TTC549 (cell line): ENCODE data around the gene KRT81.

Experiments used
- FAIRE-seq: peaks from 2 replicates; lab custom pipeline; 2012; peaks lifted over from hg19 to GRCh38; lab: Jason Lieb, UNC

KRT81 gene

GRCh38 chr12:52291267-52291935 is at the start of gene KRT81:
KRT81 (minus strand) TSS chr12:52291534; CDS start chr12:52291465, 69 bp downstream.
- FAIRE-seq, result no peak

GRCh38 chr12:52338241-52338960 is 47.1 kb upstream of the KRT81 start:
- FAIRE-seq, result no peak

- FAIRE-seq, result no peak
These were observed 45.7 kb upstream of the KRT81 start for GRCh38 chr12:52337054-52337453.

- no peak for FAIRE-seq
These were observed 45.3 kb upstream of the KRT81 start for GRCh38 chr12:52336641-52337040.

- FAIRE-seq, result no peak
These were observed 44.4 kb upstream of the KRT81 start for GRCh38 chr12:52335598-52336262.

- no peak for FAIRE-seq
These were observed 42.9 kb upstream of the KRT81 start for GRCh38 chr12:52334185-52334584.

GRCh38 chr12:52333321-52333720 is 42.0 kb upstream of the KRT81 start:
- no peak for FAIRE-seq

GRCh38 chr12:52332381-52332780 is 41.0 kb upstream of the KRT81 start:
- FAIRE-seq, result no peak

GRCh38 chr12:52331833-52332232 is 40.5 kb upstream of the KRT81 start:
- FAIRE-seq, result no peak

- no peak for FAIRE-seq
These were observed 39.7 kb upstream of the KRT81 start for GRCh38 chr12:52331039-52331438.

- no peak for FAIRE-seq
These were observed 36.6 kb upstream of the KRT81 start for GRCh38 chr12:52327830-52328500.

- FAIRE-seq, result no peak
These were observed 35.9 kb upstream of the KRT81 start for GRCh38 chr12:52327052-52327829.

GRCh38 chr12:52324153-52324444 is 32.8 kb upstream of the KRT81 start:
- FAIRE-seq, result no peak

- FAIRE-seq, result no peak
These were observed 32.2 kb upstream of the KRT81 start for GRCh38 chr12:52323416-52324152.

- FAIRE-seq, result no peak
These were observed 31.7 kb upstream of the KRT81 start for GRCh38 chr12:52323001-52323400.

- no peak for FAIRE-seq
These were observed 30.7 kb upstream of the KRT81 start for GRCh38 chr12:52322069-52322468.

- FAIRE-seq, result no peak
These were observed 30.1 kb upstream of the KRT81 start for GRCh38 chr12:52321418-52321817.

GRCh38 chr12:52320784-52321400 is 29.6 kb upstream of the KRT81 start, which contains the start of gene KRT83:
KRT83 (minus strand) TSS chr12:52321398; CDS start chr12:52321335, 63 bp downstream.
- FAIRE-seq, result no peak

- FAIRE-seq, result no peak
These were observed 27.8 kb upstream of the KRT81 start for GRCh38 chr12:52319097-52319496.

GRCh38 chr12:52318241-52318990 is 27.1 kb upstream of the KRT81 start:
- no peak for FAIRE-seq
